PC-3 (cell line): ENCODE results near the gene MAML2.

Source experiments
- EZH2phosphoT487 ChIP-seq: fragments of 300-600 bp; sonication (generic); IDR thresholded peaks from 2 replicates; pipeline ENCODE4 v1.6.1; 2018; ENCODE audit warnings: mild to moderate bottlenecking, antibody characterized with exemption, low read length, borderline replicate concordance
- TF ChIP-seq, protein P1 (sequence below): fragments of 300-600 bp; sonication (generic); conservative IDR thresholded peaks from 2 replicates; pipeline ENCODE4 v1.5.1; 2017; ENCODE audit warnings: antibody characterized with exemption, low read depth, mild to moderate bottlenecking, low read length

DNA sequence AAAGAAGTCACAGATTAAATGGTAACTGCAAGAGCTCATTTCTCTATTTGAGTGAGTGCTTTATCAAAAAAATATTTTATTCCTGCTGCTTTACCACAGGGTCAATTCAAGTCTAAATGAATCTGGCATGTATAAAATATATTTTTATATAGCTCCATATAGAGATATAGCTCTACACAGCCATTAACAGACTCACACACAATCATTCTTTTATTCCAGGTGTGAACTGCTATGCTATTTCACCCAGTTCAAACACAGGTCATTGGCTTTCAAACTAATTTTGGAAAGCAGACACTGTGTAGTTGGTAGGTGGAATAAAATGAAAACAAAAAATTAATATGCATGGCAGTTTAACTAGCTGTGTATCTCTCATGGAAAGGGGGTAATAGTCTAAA lies 63.1 kb downstream of the MAML2 start:
- TF ChIP-seq EZH2phosphoT487, result no peak
- TF ChIP-seq, protein P1, sequence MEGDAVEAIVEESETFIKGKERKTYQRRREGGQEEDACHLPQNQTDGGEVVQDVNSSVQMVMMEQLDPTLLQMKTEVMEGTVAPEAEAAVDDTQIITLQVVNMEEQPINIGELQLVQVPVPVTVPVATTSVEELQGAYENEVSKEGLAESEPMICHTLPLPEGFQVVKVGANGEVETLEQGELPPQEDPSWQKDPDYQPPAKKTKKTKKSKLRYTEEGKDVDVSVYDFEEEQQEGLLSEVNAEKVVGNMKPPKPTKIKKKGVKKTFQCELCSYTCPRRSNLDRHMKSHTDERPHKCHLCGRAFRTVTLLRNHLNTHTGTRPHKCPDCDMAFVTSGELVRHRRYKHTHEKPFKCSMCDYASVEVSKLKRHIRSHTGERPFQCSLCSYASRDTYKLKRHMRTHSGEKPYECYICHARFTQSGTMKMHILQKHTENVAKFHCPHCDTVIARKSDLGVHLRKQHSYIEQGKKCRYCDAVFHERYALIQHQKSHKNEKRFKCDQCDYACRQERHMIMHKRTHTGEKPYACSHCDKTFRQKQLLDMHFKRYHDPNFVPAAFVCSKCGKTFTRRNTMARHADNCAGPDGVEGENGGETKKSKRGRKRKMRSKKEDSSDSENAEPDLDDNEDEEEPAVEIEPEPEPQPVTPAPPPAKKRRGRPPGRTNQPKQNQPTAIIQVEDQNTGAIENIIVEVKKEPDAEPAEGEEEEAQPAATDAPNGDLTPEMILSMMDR, result no peak
